PC-9 (cell line): ENCODE results near the gene TRABD.

Experiments
- CTCF ChIP-seq: fragments of 200-600 bp; sonication (generic); conservative IDR thresholded peaks from 2 replicates; pipeline ENCODE4 v1.6.1; 2017; ENCODE audit warnings: mixed run types, antibody characterized with exemption, mild to moderate bottlenecking, moderate library complexity
- EZH2 ChIP-seq: fragments of 200-600 bp; sonication (generic); IDR thresholded peaks from 2 replicates; pipeline ENCODE4 v1.8.0; 2017; ENCODE audit warnings: antibody characterized with exemption, low read depth

- TF ChIP-seq CTCF (no peak), EZH2 (no peak)
Measured at GRCh38 chr22:50170453-50171318, 15.0 kb upstream of the TRABD start, which contains the start of gene PANX2.
